Breast epithelium (tissue), 4 donors: ENCODE data around the gene ZNF217. TPM values are rescaled to one million over a fixed set of nuclear protein-coding genes. Genes with fewer than 3 reads are reported as not detected.
"Not testable (repeated sequence)": the region's sequence is repeated elsewhere in the genome, so short reads cannot be mapped to it uniquely, and the experiment has no call there.

Experiments used
- DNase-seq, 2 donors: peaks; one replicate each; pipeline ENCODE4 v3.0.0-alpha.2; 2019; ENCODE audit warnings: low spot score in 2 of 2
- H3K27ac ChIP-seq, 2 donors: fragments of 200-600 bp; sonication (generic) in 1 of 2; one replicate each; pipeline ENCODE4 v1.5.1; 2016 to 2019; ENCODE audit warnings: mild to moderate bottlenecking in 1 of 2
- H3K27me3 ChIP-seq, 2 donors: fragments of 200-600 bp; sonication (generic) in 1 of 2; one replicate each; pipeline versions ENCODE4 v1.5.1 to v1.6.0; 2017 to 2019; ENCODE audit warnings: control low read depth in 1 of 2, mild to moderate bottlenecking in 1 of 2
- H3K36me3 ChIP-seq: fragments of 200-600 bp; one replicate; pipeline ENCODE4 v1.5.1; 2019
- H3K4me1 ChIP-seq, 2 donors: fragments of 200-600 bp; sonication (generic); one replicate each; pipeline ENCODE4 v1.5.1; 2016 to 2019; ENCODE audit warnings: control low read depth in 1 of 2
- H3K4me3 ChIP-seq, 3 donors: fragments of 200-600 bp; sonication (generic); 1 replicate in 2 of 3; 2 replicates in 1 of 3; pipeline ENCODE4 v1.5.1; 2016 to 2019; ENCODE audit warnings: mild to moderate bottlenecking in 3 of 3, moderate library complexity in 2 of 3
- H3K9me3 ChIP-seq, 2 donors: fragments of 200-600 bp; sonication (generic) in 1 of 2; one replicate each; pipeline ENCODE4 v1.5.1; 2016 to 2019; ENCODE audit warnings: control low read depth in 1 of 2
- CTCF ChIP-seq, 3 donors: fragments of 450-650 bp; IDR thresholded peaks; one replicate each; pipeline ENCODE4 v1.5.1; 2016 to 2017; ENCODE audit warnings: antibody characterized with exemption in 3 of 3, mild to moderate bottlenecking in 3 of 3, moderate library complexity in 3 of 3
- POLR2A ChIP-seq: fragments of 450-650 bp; IDR thresholded peaks from one replicate; pipeline ENCODE4 v1.6.1; 2016; ENCODE audit warnings: antibody characterized with exemption, mild to moderate bottlenecking, moderate library complexity
- POLR2AphosphoS5 ChIP-seq, 3 donors: sonication (generic); formaldehyde crosslinking; IDR thresholded peaks; one replicate each; pipeline ENCODE4 v1.6.1; 2017; ENCODE audit warnings: antibody characterized with exemption in 3 of 3
- intact Hi-C: fragments of 100-400 bp; cut with DNase I; formaldehyde crosslinking; loops from one replicate; pipeline ENCODE4 v1.15.1; 2023; ENCODE audit warnings: low total_unique reads
- total RNA-seq, 3 donors: library from RNA; depleted of rRNA; stranded (reverse); fragments of >200 nt; gene quantifications; one replicate each; pipeline ENCODE4 v1.1.0, GENCODE V29; 2016

ZNF217 gene
- total RNA-seq, 3 donors from 2014 or later = 22.4 to 54.7 (median 48.3) TPM

GRCh38 chr20:53599378-53599777 is 5.7 kb upstream of the ZNF217 start:
- intact Hi-C loops = no loop called here
- H3K27ac ChIP-seq = no peak overlapping the region
- H3K4me1 ChIP-seq = no peaks in the 10 kb centered on the region
- H3K9me3 ChIP-seq = no peaks in the 10 kb centered on the region
- no peaks in the 10 kb centered on the region for H3K36me3 ChIP-seq
- no peak for TF ChIP-seq CTCF (IDR thresholded peaks at IDR 0.05)
- TF ChIP-seq POLR2AphosphoS5 (IDR thresholded peaks at IDR 0.05) = no peak
- no peak for TF ChIP-seq POLR2A
- H3K27me3 ChIP-seq = no peaks in the 10 kb centered on the region
- no peak overlapping the region for H3K4me3 ChIP-seq
- no peak for DNase-seq

GRCh38 chr20:53599044-53599362 is 5.4 kb upstream of the ZNF217 start:
- intact Hi-C loops = no loop called here
- Histone ChIP-seq H3K36me3 (no peaks in the 10 kb centered on the region), H3K27me3 (no peaks in the 10 kb centered on the region), H3K4me1 (no peaks in the 10 kb centered on the region), H3K27ac (peak overlapping the region in 1 of 2 donors; percentile 27), H3K9me3 (no peaks in the 10 kb centered on the region), H3K4me3 (no peak overlapping the region)
- TF ChIP-seq POLR2AphosphoS5 (IDR thresholded peaks at IDR 0.05) = no peak
- TF ChIP-seq POLR2A = no peak
- DNase-seq = no peak

GRCh38 chr20:53598140-53599043 is 4.8 kb upstream of the ZNF217 start:
- intact Hi-C loops = no loop called here
- H3K27ac ChIP-seq = peak overlapping the region; percentile 14 to 100
- TF ChIP-seq POLR2AphosphoS5 (IDR thresholded peaks at IDR 0.05) (no peak), CTCF (IDR thresholded peaks at IDR 0.05) (no peak), POLR2A (no peak)

GRCh38 chr20:53597521-53598120 is 4.0 kb upstream of the ZNF217 start:
- H3K36me3 ChIP-seq = no peaks in the 10 kb centered on the region
- H3K27ac ChIP-seq = peak overlapping the region; percentile 21 to 100
- no peak for DNase-seq
- no peaks in the 10 kb centered on the region for H3K4me1 ChIP-seq
- H3K4me3 ChIP-seq = no peak overlapping the region
- no peaks in the 10 kb centered on the region for H3K9me3 ChIP-seq
- intact Hi-C loops = no loop called here
- H3K27me3 ChIP-seq = no peaks in the 10 kb centered on the region
- TF ChIP-seq POLR2A (no peak), CTCF (IDR thresholded peaks at IDR 0.05) (no peak), POLR2AphosphoS5 (IDR thresholded peaks at IDR 0.05) (no peak)

More at GRCh38 chr20:53598140-53599043, 4.8 kb upstream of the ZNF217 start:
- no peaks in the 10 kb centered on the region for H3K27me3 ChIP-seq
- no peaks in the 10 kb centered on the region for H3K9me3 ChIP-seq
- H3K36me3 ChIP-seq = no peaks in the 10 kb centered on the region
- H3K4me1 ChIP-seq = no peaks in the 10 kb centered on the region
- no peak overlapping the region for H3K4me3 ChIP-seq
- no peak for DNase-seq

- Histone ChIP-seq H3K36me3 (no peaks in the 10 kb centered on the region), H3K4me1 (no peaks in the 10 kb centered on the region), H3K27me3 (no peaks in the 10 kb centered on the region), H3K27ac (peak overlapping the region; percentile 87 to 100), H3K9me3 (no peaks in the 10 kb centered on the region), H3K4me3 (peak overlapping the region in 1 of 3 donors; percentile 4)
- DNase-seq = no peak
- intact Hi-C loops = no loop called here
- TF ChIP-seq CTCF (IDR thresholded peaks at IDR 0.05) = no peak
- TF ChIP-seq POLR2AphosphoS5 (IDR thresholded peaks at IDR 0.05) = no peak
- TF ChIP-seq POLR2A = no peak
Measured at GRCh38 chr20:53597030-53597482, 3.4 kb upstream of the ZNF217 start.

- H3K9me3 ChIP-seq, DNase-seq, H3K4me1 ChIP-seq, H3K36me3 ChIP-seq, H3K27me3 ChIP-seq, intact Hi-C loops: not testable (repeated sequence)
- H3K4me3 ChIP-seq = peak overlapping the region in 1 of 3 donors; percentile 31
- H3K27ac ChIP-seq = peak overlapping the region; percentile 87 to 100
Measured at GRCh38 chr20:53596189-53597001, 2.8 kb upstream of the ZNF217 start.

- H3K27me3 ChIP-seq, intact Hi-C loops, DNase-seq, H3K9me3 ChIP-seq, H3K4me3 ChIP-seq, H3K36me3 ChIP-seq, H3K4me1 ChIP-seq: not testable (repeated sequence)
- peak overlapping the region; percentile 87 to 100 for H3K27ac ChIP-seq
Measured at GRCh38 chr20:53595742-53596141, 2.1 kb upstream of the ZNF217 start.
